ENCODE results near the gene BICRAL. TPM values are rescaled to one million over a fixed set of nuclear protein-coding genes. Genes with fewer than 3 reads are reported as not detected.
"Not testable (repeated sequence)": the region's sequence is repeated elsewhere in the genome, so short reads cannot be mapped to it uniquely, and the experiment has no call there.

BICRAL gene
- total RNA-seq, 1 experiment from 2014 or later = 6.9 TPM

DNA sequence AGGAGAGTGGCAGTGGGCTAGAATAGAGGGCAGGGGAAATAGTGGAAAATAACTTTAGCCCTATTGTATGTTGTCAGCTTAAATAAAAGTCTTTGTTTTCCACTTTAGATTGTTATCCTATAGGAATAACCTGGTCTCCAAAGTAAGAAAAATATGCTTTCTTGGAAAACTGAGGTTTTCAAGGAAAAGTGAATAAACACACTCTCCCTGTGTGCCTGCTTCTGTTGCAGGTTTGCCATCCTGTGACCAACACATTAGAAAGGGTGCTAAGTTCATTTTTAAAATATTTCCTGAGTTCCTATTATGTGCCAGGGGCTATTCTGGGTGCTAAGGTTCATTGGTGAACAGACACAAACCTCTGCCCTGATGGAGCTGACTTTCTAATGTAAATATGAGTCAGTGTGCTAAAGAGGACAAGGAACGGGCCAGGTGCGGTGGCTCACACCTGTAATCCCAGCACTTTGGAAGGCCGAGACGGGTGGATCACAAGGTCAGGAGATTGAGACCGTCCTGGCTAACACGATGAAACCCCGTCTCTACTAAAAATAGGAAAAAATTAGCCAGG, 23.5 kb downstream of the BICRAL start:
- no peak for TF ChIP-seq EZH2 (IDR thresholded peaks at IDR 0.05; ENCODE audit: borderline replicate concordance, low read depth, low read length, poor library complexity, severe bottlenecking)
- TF ChIP-seq, protein P1, sequence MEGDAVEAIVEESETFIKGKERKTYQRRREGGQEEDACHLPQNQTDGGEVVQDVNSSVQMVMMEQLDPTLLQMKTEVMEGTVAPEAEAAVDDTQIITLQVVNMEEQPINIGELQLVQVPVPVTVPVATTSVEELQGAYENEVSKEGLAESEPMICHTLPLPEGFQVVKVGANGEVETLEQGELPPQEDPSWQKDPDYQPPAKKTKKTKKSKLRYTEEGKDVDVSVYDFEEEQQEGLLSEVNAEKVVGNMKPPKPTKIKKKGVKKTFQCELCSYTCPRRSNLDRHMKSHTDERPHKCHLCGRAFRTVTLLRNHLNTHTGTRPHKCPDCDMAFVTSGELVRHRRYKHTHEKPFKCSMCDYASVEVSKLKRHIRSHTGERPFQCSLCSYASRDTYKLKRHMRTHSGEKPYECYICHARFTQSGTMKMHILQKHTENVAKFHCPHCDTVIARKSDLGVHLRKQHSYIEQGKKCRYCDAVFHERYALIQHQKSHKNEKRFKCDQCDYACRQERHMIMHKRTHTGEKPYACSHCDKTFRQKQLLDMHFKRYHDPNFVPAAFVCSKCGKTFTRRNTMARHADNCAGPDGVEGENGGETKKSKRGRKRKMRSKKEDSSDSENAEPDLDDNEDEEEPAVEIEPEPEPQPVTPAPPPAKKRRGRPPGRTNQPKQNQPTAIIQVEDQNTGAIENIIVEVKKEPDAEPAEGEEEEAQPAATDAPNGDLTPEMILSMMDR (conservative IDR thresholded peaks at IDR 0.05; ENCODE audit: low read depth, low read length) = no peak
- DNase-seq (ENCODE audit: low spot score) = no peak
- CTCF ChIA-PET = no interaction called here
- H3K27me3 ChIP-seq (replicated peaks; ENCODE audit: insufficient read depth, low read depth, low read length, poor library complexity) = no peaks in the 10 kb centered on the region
- intact Hi-C loops (cut with micrococcal nuclease; ENCODE audit: unreplicated experiment) = no loop called here
- no peaks in the 10 kb centered on the region for H3K36me3 ChIP-seq (ENCODE audit: insufficient read depth, low read length, poor library complexity, severe bottlenecking)
- H3K4me1 ChIP-seq (ENCODE audit: insufficient read depth, low read length, poor library complexity, severe bottlenecking) = no peaks in the 10 kb centered on the region
- no peak overlapping the region for H3K27ac ChIP-seq (ENCODE audit: low read depth, low read length, poor library complexity, severe bottlenecking)
- H3K4me3 ChIP-seq (ENCODE audit: low read depth, low read length, poor library complexity, severe bottlenecking) = no peak overlapping the region
- no TSS peak for BruUV-seq (replicated peaks)
- POLR2A ChIA-PET (ENCODE audit: low non-redundant PET) = no interaction called here
- H3K9me3 ChIP-seq (ENCODE audit: low read depth, low read length, poor library complexity, severe bottlenecking) = no peaks in the 10 kb centered on the region

DNA sequence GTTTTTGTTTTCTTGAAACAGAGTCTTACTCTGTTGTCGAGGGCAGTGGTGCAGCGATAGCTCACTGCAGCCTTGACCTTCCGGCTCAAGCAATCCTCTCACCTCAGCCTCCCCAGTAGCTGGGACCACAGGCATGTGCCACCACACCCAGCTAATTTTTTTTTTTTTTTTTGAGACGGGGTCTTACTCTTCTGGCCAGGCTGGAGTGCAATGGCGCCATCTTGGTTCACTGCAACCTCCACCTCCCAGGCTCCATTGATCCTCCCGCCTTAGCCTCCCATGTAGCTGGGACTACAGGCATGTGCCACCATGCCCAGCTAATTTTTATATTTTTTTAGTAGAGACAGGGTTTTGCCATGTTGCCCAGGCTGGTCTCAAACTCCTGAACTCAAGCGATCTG, 24.5 kb downstream of the BICRAL start:
- H3K27ac ChIP-seq (ENCODE audit: low read depth, low read length, poor library complexity, severe bottlenecking); H3K36me3 ChIP-seq (ENCODE audit: insufficient read depth, low read length, poor library complexity, severe bottlenecking); POLR2A ChIA-PET (ENCODE audit: low non-redundant PET); DNase-seq (ENCODE audit: low spot score); intact Hi-C loops (cut with micrococcal nuclease; ENCODE audit: unreplicated experiment); H3K9me3 ChIP-seq (ENCODE audit: low read depth, low read length, poor library complexity, severe bottlenecking); BruUV-seq (replicated peaks); CTCF ChIA-PET; H3K4me3 ChIP-seq (ENCODE audit: low read depth, low read length, poor library complexity, severe bottlenecking); H3K27me3 ChIP-seq (replicated peaks; ENCODE audit: insufficient read depth, low read depth, low read length, poor library complexity); H3K4me1 ChIP-seq (ENCODE audit: insufficient read depth, low read length, poor library complexity, severe bottlenecking): not testable (repeated sequence)

DNA sequence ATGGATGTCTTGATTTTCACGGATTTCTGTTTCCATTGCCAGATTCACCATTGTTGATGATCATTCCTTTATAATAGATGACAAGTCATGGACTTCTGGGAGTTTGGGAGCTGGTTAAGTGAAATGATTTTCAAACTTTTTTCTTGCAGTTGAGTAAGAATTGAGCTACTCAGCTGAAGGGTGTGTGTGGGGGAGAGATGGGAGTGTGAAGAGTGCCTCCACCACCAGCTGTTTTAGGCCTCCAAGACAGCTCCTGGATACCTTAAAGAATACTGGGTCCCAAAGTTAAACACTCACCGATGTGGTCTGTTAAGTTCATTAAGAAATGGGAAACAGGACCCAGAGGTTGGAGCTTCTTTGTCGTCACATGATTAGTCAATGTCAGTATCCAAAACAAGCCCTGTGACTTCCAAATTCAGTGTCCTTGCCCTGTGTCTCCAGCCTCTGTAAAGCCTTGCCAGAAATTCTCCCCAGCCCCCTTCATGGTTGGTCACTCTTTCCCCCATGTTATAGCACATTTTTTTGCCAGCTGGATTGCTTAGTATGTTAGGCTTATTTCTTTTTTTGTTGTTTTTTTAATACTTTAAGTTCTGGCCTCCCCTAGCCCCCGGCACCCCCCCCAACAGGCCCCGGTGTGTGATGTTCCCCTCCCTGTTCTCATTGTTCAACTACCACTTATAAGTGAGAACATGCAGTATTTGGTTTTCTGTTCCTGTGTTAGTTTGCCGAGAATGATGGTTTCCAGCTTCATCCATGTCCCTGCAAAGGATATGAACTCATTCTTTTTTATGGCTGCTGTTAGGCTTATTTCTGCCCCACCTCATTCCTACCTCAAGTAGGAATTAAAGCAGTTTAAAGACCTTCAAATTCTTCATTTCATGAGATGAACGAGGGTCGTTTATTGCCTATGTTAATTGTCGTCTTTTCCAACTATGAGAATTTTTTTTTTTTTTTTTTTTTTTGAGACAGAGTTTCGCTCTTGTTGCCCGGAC, 26.9 kb downstream of the BICRAL start:
- H3K27ac ChIP-seq (ENCODE audit: low read depth, low read length, poor library complexity, severe bottlenecking) = no peak overlapping the region
- no peaks in the 10 kb centered on the region for H3K36me3 ChIP-seq (ENCODE audit: insufficient read depth, low read length, poor library complexity, severe bottlenecking)
- TF ChIP-seq, protein P1 (conservative IDR thresholded peaks at IDR 0.05; ENCODE audit: low read depth, low read length) = no peak
- TF ChIP-seq EZH2 (IDR thresholded peaks at IDR 0.05; ENCODE audit: borderline replicate concordance, low read depth, low read length, poor library complexity, severe bottlenecking) = no peak
- no peaks in the 10 kb centered on the region for H3K9me3 ChIP-seq (ENCODE audit: low read depth, low read length, poor library complexity, severe bottlenecking)
- POLR2A ChIA-PET (ENCODE audit: low non-redundant PET) = no interaction called here
- BruUV-seq (replicated peaks) = no TSS peak
- H3K27me3 ChIP-seq (replicated peaks; ENCODE audit: insufficient read depth, low read depth, low read length, poor library complexity) = no peaks in the 10 kb centered on the region
- intact Hi-C loops (cut with micrococcal nuclease; ENCODE audit: unreplicated experiment) = no loop called here
- no peak for DNase-seq (ENCODE audit: low spot score)
- no peak overlapping the region for H3K4me3 ChIP-seq (ENCODE audit: low read depth, low read length, poor library complexity, severe bottlenecking)
- CTCF ChIA-PET = no interaction called here
- no peaks in the 10 kb centered on the region for H3K4me1 ChIP-seq (ENCODE audit: insufficient read depth, low read length, poor library complexity, severe bottlenecking)

Measured in A673 (cell line).